Memory B cell (primary cell): ENCODE measurements around the gene LIPF.
"Not testable (repeated sequence)": the region's sequence is repeated elsewhere in the genome, so short reads cannot be mapped to it uniquely, and the experiment has no call there.

ENCODE experiments used
- ATAC-seq: fragments of 150-1000 bp; cut with Tn5 transposase; 2 replicates; pipeline ENCODE4 v1.10.0; 2021; ENCODE audit warnings: low read depth, mild to moderate bottlenecking, moderate library complexity
- DNase-seq, 2 donors: peaks; one replicate each; pipeline ENCODE4 v3.0.0; 2022; ENCODE audit warnings: low spot score in 2 of 2
- H3K27ac Mint-ChIP-seq: one replicate; pipeline ENCODE4 v1.8.0; 2022; ENCODE audit warnings: mild to moderate bottlenecking, moderate library complexity, mixed read lengths
- H3K27me3 Mint-ChIP-seq: one replicate; pipeline ENCODE4 v1.8.0; 2022; ENCODE audit warnings: mixed read lengths
- H3K36me3 Mint-ChIP-seq: one replicate; pipeline ENCODE4 v1.8.0; 2022; ENCODE audit warnings: mild to moderate bottlenecking, mixed read lengths
- H3K4me1 Mint-ChIP-seq: one replicate; pipeline ENCODE4 v1.8.0; 2022; ENCODE audit warnings: mixed read lengths
- H3K4me3 Mint-ChIP-seq: one replicate; pipeline ENCODE4 v1.8.0; 2022; ENCODE audit warnings: mild to moderate bottlenecking, moderate library complexity, mixed read lengths
- H3K9me3 Mint-ChIP-seq: one replicate; pipeline ENCODE4 v1.8.0; 2022; ENCODE audit warnings: mixed read lengths

Gene LIPF

GRCh38 chr10:88702848-88703597 lies 38.8 kb downstream of the LIPF start:
- H3K4me1 Mint-ChIP-seq: no peaks in the 10 kb centered on the region
- no peak overlapping the region for H3K27ac Mint-ChIP-seq
- no peak for ATAC-seq
- H3K27me3 Mint-ChIP-seq: no peaks in the 10 kb centered on the region
- H3K9me3 Mint-ChIP-seq: no peaks in the 10 kb centered on the region
- H3K4me3 Mint-ChIP-seq: no peak overlapping the region
- no peaks in the 10 kb centered on the region for H3K36me3 Mint-ChIP-seq
- DNase-seq: no peak

GRCh38 chr10:88705958-88706357 lies 41.7 kb downstream of the LIPF start, which contains the start of gene LIPK:
TSS of gene LIPK (plus strand) at chr10:88706249. CDS start at chr10:88724544, 18,295 bp downstream.
- Mint-ChIP-seq H3K36me3 (no peaks in the 10 kb centered on the region), H3K4me1 (no peaks in the 10 kb centered on the region), H3K4me3 (no peak within 1 kb of the TSS), H3K9me3 (no peaks in the 10 kb centered on the region), H3K27me3 (no peaks in the 10 kb centered on the region), H3K27ac (no peak within 1 kb of the TSS)
- DNase-seq (no peak), ATAC-seq (no peak)

- Mint-ChIP-seq H3K4me3 (no peak overlapping the region), H3K9me3 (no peaks in the 10 kb centered on the region), H3K27me3 (no peaks in the 10 kb centered on the region), H3K36me3 (no peaks in the 10 kb centered on the region), H3K27ac (no peak overlapping the region), H3K4me1 (no peaks in the 10 kb centered on the region)
- ATAC-seq (no peak), DNase-seq (no peak)
Measured at GRCh38 chr10:88707429-88708155, 43.4 kb downstream of the LIPF start.

GRCh38 chr10:88709361-88709760 lies 45.1 kb downstream of the LIPF start:
- not testable (repeated sequence) for H3K4me3 Mint-ChIP-seq, DNase-seq, H3K27me3 Mint-ChIP-seq, H3K9me3 Mint-ChIP-seq, H3K36me3 Mint-ChIP-seq, ATAC-seq, H3K27ac Mint-ChIP-seq, H3K4me1 Mint-ChIP-seq

GRCh38 chr10:88715517-88715916 lies 51.3 kb downstream of the LIPF start:
- no peak overlapping the region for H3K27ac Mint-ChIP-seq
- DNase-seq: no peak
- no peak overlapping the region for H3K4me3 Mint-ChIP-seq
- no peaks in the 10 kb centered on the region for H3K9me3 Mint-ChIP-seq
- ATAC-seq: no peak
- no peaks in the 10 kb centered on the region for H3K36me3 Mint-ChIP-seq
- no peaks in the 10 kb centered on the region for H3K4me1 Mint-ChIP-seq
- peaks cover 3% of the 10 kb centered on the region for H3K27me3 Mint-ChIP-seq

- DNase-seq (no peak), ATAC-seq (no peak)
- Mint-ChIP-seq H3K4me1 (peaks cover 5% of the 10 kb centered on the region), H3K36me3 (no peaks in the 10 kb centered on the region), H3K4me3 (no peak overlapping the region), H3K9me3 (no peaks in the 10 kb centered on the region), H3K27ac (no peak overlapping the region), H3K27me3 (peaks cover 5% of the 10 kb centered on the region)
Measured at GRCh38 chr10:88721392-88721791, 57.1 kb downstream of the LIPF start.

- Mint-ChIP-seq H3K4me1 (peaks cover 5% of the 10 kb centered on the region), H3K9me3 (no peaks in the 10 kb centered on the region), H3K27ac (no peak overlapping the region), H3K27me3 (peaks cover 7% of the 10 kb centered on the region), H3K36me3 (no peaks in the 10 kb centered on the region), H3K4me3 (no peak overlapping the region)
- no peak for DNase-seq
- ATAC-seq: no peak
Measured at GRCh38 chr10:88725798-88726197, 61.6 kb downstream of the LIPF start.

GRCh38 chr10:88728107-88728763 lies 64.0 kb downstream of the LIPF start:
- Mint-ChIP-seq H3K36me3 (no peaks in the 10 kb centered on the region), H3K4me3 (no peak overlapping the region), H3K4me1 (peaks cover 11% of the 10 kb centered on the region), H3K27me3 (peaks cover 5% of the 10 kb centered on the region), H3K27ac (no peak overlapping the region), H3K9me3 (no peaks in the 10 kb centered on the region)
- ATAC-seq: no peak
- no peak for DNase-seq
